NCI-H128 (cell line): Measurements from ENCODE around the gene TGFBR3.

ENCODE experiments used
- DNase-seq: peaks from one replicate; lab custom pipeline; 2025; ENCODE audit not compliant: unreplicated experiment; lab: John Stamatoyannopoulos, UW

The TGFBR3 gene

GRCh38 chr1:91827459-91828321 is 58.3 kb downstream of the TGFBR3 start:
- DNase-seq: no peak

GRCh38 chr1:91827087-91827458 is 58.9 kb downstream of the TGFBR3 start:
- DNase-seq: no peak

GRCh38 chr1:91826649-91827048 is 59.3 kb downstream of the TGFBR3 start:
- DNase-seq: no peak

- no peak for DNase-seq
These were observed 59.7 kb downstream of the TGFBR3 start for GRCh38 chr1:91826248-91826647.

- DNase-seq: no peak
These were observed 64.7 kb downstream of the TGFBR3 start for GRCh38 chr1:91821126-91821868.

- DNase-seq: no peak
These were observed 66.7 kb downstream of the TGFBR3 start for GRCh38 chr1:91819038-91819788.

- no peak for DNase-seq
These were observed 67.3 kb downstream of the TGFBR3 start for GRCh38 chr1:91818713-91818975.

GRCh38 chr1:91817211-91817905 is 68.6 kb downstream of the TGFBR3 start:
- no peak for DNase-seq

GRCh38 chr1:91816031-91816430 is 69.9 kb downstream of the TGFBR3 start:
- no peak for DNase-seq

- no peak for DNase-seq
These were observed 71.5 kb downstream of the TGFBR3 start for GRCh38 chr1:91814448-91814847.

GRCh38 chr1:91813813-91814212 is 72.1 kb downstream of the TGFBR3 start:
- no peak for DNase-seq

- no peak for DNase-seq
These were observed 74.5 kb downstream of the TGFBR3 start for GRCh38 chr1:91811363-91812025.

GRCh38 chr1:91809317-91809716 is 76.6 kb downstream of the TGFBR3 start:
- no peak for DNase-seq

- no peak for DNase-seq
These were observed 77.9 kb downstream of the TGFBR3 start for GRCh38 chr1:91807921-91808620.

GRCh38 chr1:91806769-91807700 is 78.9 kb downstream of the TGFBR3 start:
- DNase-seq: no peak

GRCh38 chr1:91806181-91806768 is 79.7 kb downstream of the TGFBR3 start:
- DNase-seq: no peak

- DNase-seq: no peak
These were observed 80.6 kb downstream of the TGFBR3 start for GRCh38 chr1:91805311-91805801.

GRCh38 chr1:91804546-91805023 is 81.4 kb downstream of the TGFBR3 start:
- DNase-seq: no peak
